Hematopoietic multipotent progenitor cell treated with erythropoietin and hydrocortisone succinate and interleukin-3 and kit ligand, for 8 days (in vitro differentiated cells): ENCODE data around the gene TOR1B.

Experiments used
- DNase-seq: peaks from one replicate; pipeline ENCODE4 v3.0.0-alpha.2; 2015

Gene TOR1B

DNA sequence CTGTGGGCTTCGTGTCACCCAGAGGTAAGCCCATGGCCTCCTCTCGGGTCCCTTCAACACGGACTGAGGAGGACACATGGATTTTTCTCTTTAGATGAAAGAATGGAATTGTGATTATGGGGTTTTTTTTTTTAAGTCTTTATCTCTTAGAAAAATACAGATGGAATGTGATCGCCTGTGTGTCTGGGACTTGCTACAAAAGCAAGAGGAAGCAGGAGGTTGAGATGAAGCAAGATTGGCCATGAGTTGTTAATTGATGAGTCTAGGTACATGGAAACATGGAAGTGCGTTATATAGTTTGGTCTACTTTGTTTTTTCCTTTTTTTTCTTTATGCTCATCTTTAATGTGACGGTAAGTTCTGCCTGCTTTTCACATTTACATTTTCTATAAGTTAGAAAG lies 46.9 kb downstream of the TOR1B start:
- no peak for DNase-seq

GRCh38 chr9:129850821-129851550 lies 48.0 kb downstream of the TOR1B start:
- no peak for DNase-seq

GRCh38 chr9:129851821-129852220 lies 48.8 kb downstream of the TOR1B start:
- no peak for DNase-seq

DNA sequence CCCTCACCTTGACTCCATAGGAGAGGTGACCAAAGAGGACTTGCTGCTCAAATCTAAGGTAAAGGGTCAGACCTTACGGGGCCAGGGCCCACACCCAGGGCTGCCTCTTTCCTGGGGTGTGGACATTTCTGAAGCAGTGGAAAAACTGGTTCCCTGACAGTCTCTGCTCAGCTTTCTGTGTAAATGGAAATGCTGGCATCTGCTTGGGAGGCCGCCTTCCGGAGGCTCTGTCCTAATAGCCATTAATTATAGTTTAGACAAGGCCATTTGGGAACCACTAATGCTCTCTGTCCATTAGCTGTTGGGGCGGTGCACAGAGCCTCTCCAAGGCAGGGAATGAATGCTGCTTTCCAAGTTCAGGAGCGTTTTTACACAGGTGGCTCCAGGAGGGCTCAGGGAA lies 49.6 kb downstream of the TOR1B start:
- DNase-seq: no peak

GRCh38 chr9:129853614-129854013 lies 50.6 kb downstream of the TOR1B start:
- DNase-seq: no peak

DNA sequence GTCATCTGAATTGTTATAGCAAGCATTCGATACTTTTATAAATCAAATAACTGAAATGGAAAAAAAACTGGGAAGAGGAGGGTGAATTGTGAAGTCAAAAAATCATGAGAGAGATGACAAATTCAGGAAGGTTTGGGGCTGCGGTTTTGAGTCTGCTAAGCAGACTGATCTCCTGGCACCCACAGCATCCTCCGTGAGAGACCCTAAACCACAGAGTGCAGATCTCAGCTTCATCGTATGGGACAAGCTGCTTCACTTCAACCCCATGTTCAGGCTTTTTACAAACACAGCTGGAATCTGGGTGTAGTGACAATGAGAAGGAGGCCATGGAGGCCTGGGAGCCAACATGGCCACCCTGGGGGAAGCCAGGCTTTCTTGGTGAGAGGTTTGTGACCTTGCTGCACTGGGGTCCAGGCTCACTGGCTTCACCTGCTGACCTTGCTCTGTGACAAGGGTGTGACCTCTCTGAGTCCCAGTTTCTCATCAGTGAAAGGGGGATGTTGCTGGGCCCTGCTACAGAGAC lies 51.7 kb downstream of the TOR1B start:
- DNase-seq: no peak

DNA sequence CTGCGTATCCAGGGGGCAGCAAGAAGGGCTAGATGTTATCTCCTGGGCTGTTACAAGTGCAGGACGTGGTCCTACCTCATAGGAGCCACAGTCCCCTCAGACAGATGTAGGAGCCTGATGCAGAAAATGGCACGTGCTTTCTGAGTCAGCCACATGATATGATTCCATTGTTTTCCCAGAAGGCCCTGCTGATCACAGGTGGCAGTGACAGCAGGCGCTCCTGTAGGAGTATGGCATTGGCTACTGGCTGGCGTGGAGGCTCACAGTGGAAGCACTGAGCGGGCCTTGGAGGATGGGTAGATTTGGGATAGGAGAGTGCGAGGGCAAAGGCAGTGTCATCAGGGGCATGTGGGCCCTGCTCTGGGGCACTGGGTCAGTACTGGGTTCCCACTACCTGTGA lies 54.2 kb downstream of the TOR1B start:
- peak; percentile 41 for DNase-seq

DNA sequence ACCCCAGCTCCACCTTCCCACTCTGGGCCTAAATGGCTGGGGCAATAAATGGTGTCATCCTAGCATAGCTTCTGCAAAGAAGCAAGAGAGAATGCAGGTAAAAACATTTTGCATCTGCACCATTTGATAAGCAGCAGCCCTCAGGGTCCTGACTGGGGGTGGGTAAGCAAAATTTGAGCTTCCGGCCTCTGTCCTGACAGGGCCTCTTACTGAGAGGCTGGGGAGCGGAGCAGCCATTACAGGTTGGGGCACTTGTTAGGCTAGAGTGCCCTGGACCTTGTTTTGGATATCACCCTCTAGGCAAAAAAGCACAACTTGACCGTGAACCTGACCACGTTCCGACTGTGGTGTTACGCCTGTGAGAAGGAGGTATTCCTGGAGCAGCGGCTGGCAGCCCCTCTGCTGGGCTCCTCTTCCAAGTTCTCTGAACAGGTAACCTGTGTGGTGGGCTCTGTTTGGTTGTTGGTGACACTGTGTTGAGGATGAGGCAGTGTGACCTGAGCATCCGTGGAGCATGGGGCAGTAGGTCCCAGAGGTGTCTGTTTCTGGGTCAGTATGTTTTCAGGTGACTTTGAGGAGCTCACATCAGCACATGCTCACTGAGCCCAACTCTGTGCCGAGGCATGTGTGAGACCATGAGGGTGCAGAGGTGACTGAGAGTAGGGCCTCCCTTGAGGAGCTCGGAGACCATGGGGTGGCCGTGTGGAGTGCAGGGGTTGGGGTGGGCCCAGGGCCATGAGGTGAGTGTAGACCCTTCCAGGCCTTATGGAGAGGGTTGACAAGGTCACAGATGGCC lies 55.4 kb downstream of the TOR1B start:
- no peak for DNase-seq
